Activated CD8-positive, alpha-beta memory T cell treated with anti-CD3 and anti-CD28 coated beads, Interleukin-2, amount 50 U/mL, for 4 hours (primary cell): Measurements from ENCODE around the gene PCDHGA8.
"Not testable (repeated sequence)": the region's sequence is repeated elsewhere in the genome, so short reads cannot be mapped to it uniquely, and the experiment has no call there.

Experiments
- DNase-seq: peaks from one replicate; pipeline ENCODE4 v3.0.0-alpha.2; 2020

The PCDHGA8 gene

DNA sequence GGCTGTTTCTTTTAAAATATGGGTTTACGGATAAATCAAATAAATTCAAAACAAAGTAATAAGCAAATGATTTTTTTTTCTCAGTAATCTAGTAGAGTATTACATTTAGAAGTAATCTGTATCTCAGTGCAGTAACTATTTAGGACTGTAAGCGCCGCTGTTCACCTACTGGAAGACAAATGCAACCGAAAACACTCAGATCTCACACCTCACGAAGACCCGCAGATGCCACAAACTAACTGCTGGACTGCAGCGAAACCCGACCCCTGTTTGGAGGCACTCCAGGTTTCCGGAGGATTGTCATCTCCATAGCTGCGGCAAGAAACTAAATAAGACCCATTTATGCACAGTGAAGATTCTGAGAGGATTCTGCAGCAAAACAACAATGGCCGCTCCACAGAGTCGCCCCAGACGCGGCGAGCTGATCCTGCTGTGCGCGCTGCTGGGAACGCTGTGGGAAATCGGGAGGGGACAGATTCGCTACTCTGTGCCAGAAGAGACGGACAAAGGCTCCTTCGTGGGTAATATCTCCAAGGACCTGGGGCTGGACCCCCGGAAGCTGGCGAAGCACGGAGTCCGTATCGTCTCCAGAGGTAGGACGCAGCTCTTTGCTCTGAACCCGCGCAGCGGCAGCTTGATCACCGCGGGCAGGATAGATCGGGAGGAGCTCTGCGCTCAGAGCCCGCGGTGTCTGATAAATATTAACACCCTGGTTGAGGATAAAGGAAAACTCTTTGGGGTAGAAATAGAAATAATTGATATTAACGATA is at the start of gene PCDHGA8:
Gene PCDHGA8 (plus strand): TSS at position 205 of the 770 bp plus-strand sequence. CDS start 181 bp downstream, at position 386.
- no peak for DNase-seq

DNA sequence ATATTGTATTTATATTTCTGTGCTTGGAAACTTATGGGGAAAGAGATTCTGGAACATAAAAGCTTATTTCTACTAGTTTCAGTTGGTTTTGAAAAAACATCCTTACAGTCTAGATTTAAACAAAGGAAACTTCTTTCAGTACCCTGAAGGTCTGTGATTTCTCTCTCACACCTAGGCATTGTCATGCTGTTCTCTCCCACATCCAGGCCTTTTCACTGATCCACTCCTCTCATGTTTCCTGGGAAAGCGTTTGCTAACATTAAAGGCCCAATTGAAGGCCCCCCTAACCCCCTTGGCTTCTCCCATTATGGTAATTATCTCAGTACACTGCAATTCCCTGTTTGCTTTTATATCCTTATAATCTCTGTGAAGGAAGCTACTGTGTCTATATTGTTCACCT is 49.7 kb upstream of the PCDHGA8 start:
- no peak for DNase-seq

DNA sequence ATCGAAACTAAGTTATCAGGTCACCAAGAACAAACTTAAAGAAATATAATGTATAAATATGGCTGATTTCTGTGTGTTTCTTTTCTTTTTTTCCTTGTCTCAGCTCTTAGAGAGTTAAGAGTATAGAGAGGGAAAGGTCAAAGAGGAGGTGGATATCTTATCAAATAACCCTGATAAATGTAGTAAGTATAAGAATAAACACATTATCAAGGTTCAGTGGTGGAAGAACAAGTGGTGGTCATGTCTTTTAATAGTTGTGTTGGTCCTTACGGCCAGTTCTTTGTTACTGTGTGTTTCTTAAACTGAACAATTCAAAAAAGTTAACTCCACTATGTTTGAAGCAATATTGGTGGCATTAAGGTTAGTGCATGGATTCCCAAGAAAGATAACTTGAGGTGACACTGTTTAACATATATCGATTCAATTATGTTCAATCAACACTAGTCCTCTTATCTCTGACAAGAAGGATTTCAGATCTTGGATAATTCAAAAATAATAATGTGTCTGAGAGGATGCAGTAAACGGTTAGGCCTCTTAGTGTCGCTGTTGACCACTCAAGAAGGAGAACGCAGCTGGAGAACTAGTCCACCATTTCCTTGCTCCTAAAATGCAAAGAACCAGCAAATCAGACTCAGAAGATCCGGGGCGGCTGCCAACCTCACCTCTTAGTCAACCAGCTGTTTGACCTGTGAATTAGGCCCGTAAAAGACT is 49.0 kb upstream of the PCDHGA8 start, which contains the start of gene PCDHGA3:
Gene PCDHGA3 (plus strand): TSS at position 588 of the 711 bp plus-strand sequence. CDS start 205 bp downstream, outside the sequence.
- DNase-seq, result no peak

DNA sequence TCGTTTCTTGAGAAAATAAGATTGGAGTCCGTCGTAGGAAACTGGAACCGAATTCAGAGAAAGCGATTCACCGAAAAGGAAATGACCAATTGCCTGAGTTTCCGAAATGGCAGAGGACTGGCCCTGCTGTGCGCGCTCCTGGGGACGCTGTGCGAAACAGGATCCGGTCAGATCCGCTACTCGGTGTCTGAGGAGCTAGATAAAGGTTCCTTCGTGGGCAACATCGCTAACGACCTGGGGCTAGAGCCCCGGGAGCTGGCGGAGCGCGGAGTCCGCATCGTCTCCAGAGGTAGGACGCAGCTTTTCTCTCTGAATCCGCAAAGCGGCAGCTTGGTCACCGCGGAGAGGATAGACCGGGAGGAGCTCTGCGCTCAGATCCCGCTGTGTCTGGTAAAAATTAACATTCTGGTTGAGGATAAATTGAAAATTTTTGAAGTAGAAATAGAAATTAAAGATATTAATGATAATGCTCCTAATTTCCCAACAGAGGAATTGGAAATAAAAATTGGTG is 48.4 kb upstream of the PCDHGA8 start:
- DNase-seq, result no peak

DNA sequence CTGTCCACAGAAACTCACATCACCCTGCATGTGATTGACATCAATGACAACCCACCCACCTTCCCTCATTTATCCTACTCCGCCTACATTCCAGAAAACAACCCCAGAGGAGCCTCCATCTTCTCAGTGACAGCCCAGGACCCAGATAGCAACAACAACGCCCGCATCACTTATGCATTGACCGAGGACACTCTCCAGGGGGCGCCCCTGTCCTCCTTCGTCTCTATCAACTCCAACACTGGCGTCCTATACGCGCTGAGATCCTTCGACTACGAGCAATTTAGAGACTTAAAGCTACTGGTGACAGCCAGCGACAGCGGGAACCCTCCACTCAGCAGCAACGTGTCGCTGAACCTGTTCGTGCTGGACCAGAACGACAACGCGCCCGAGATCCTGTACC is 47.1 kb upstream of the PCDHGA8 start:
- no peak for DNase-seq

DNA sequence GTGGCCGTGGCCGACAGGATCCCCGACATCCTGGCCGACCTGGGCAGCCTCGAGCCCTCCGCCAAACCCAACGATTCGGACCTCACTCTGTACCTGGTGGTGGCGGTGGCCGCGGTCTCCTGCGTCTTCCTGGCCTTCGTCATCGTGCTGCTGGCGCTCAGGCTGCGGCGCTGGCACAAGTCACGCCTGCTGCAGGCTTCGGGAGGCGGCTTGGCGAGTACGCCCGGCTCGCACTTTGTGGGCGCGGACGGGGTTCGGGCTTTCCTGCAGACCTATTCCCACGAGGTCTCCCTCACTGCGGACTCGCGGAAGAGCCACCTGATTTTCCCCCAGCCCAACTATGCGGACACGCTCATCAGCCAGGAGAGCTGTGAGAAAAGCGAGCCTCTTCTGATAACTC is 46.4 kb upstream of the PCDHGA8 start:
- DNase-seq, result not testable (repeated sequence)

DNA sequence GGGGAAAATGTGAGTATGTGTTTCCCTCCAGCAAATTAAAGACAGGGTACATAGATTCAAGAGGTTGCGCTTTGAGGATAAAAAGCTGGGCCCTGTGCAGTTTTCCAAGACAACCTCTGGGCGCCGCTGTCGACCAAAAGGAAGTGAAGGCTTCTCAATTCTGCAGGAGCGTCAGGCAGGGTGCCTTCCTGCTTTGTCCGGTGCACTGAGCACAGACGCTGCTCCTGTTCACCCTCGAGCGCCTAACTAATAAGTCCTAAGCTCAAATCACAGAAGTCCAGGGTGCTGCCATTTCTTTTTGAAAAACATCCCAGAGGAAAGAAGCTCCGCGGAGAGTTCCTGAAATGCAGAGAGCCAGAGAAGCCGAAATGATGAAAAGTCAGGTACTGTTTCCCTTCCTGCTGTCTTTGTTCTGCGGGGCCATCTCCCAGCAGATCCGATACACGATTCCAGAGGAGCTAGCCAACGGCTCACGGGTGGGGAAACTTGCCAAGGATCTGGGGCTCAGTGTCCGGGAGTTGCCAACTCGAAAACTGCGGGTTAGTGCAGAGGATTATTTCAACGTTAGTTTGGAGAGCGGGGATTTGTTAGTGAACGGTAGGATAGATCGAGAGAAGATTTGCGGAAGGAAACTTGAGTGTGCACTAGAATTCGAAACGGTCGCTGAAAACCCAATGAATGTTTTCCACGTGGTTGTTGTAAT is 42.4 kb upstream of the PCDHGA8 start, which contains the start of gene PCDHGB1:
Gene PCDHGB1 (plus strand): TSS at position 183 of the 703 bp plus-strand sequence. CDS start 162 bp downstream, at position 345.
- no peak for DNase-seq

DNA sequence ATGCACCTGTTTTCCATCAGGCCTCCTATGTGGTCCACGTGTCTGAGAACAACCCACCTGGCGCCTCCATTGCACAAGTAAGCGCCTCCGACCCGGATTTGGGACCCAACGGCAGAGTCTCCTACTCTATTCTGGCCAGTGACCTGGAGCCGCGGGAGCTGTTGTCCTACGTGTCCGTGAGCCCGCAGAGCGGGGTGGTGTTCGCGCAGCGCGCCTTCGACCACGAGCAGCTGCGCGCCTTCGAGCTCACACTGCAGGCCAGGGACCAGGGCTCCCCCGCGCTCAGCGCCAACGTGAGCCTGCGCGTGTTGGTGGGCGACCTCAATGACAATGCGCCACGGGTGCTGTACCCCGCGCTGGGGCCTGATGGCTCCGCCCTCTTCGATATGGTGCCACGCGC is 40.8 kb upstream of the PCDHGA8 start:
- DNase-seq, result no peak

DNA sequence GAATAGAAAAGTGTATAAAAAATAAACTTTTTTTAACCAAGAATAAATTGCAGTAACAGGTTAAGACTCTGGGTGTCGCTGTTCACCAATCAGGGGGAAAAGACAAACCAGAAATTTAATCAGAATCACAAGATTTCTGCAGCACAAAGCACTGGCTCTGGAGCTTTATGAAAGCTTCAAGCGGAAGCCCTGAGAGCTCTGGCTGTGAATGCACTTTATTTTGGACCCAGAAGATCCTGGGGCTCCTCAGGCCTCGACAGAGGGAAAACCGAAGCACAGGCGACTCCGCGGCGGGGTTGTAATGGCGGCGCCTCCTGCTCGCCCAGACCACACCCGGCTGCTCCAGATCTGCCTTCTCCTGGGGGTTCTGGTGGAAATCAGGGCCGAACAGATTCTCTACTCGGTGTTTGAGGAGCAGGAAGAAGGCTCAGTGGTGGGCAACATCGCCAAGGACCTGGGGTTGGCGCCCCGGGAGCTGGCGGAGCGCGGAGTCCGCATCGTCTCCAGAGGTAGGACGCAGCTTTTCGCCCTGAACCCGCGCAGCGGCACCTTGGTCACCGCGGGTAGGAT is 37.4 kb upstream of the PCDHGA8 start, which contains the start of gene PCDHGA4:
Gene PCDHGA4 (plus strand): TSS at position 122 of the 570 bp plus-strand sequence. CDS start 87 bp downstream, at position 209.
- DNase-seq, result no peak

DNA sequence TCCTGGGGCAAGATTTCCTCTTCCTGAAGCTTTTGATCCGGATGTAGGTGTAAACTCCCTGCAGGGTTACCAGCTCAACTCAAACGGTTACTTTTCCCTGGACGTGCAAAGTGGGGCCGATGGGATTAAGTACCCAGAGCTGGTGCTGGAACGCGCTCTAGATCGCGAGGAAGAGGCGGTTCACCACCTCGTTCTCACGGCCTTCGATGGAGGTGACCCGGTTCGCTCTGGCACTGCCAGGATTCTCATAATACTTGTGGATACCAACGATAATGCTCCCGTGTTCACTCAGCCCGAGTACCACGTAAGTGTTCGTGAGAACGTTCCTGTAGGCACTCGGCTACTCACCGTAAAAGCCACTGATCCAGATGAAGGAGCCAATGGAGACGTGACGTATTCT is 36.8 kb upstream of the PCDHGA8 start:
- no peak for DNase-seq

DNA sequence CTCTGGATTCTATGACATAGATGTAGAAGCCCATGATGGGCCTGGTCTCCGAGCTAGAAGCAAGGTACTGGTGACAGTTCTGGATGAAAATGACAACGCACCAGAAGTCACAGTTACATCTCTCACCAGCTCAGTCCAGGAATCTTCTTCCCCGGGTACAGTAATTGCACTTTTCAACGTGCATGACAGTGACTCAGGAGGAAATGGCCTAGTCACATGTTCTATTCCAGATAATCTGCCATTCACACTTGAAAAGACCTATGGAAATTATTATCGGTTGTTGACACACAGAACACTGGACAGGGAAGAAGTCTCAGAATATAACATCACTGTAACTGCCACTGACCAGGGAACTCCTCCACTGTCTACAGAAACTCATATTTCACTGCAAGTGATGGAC is 36.3 kb upstream of the PCDHGA8 start:
- no peak for DNase-seq

DNA sequence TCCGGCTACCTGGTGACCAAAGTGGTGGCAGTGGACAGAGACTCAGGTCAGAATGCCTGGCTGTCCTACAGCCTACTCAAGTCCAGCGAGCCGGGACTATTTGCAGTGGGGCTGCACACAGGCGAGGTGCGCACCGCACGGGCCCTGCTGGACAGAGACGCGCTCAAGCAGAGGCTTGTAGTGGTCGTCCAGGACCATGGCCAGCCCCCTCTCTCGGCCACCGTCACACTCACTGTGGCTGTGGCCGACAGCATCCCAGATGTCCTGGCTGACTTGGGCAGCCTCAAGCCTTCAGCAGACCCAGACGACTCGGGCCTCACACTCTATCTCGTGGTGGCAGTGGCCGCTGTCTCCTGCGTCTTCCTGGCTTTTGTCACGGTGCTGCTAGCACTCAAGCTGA is 35.5 kb upstream of the PCDHGA8 start:
- no peak for DNase-seq

DNA sequence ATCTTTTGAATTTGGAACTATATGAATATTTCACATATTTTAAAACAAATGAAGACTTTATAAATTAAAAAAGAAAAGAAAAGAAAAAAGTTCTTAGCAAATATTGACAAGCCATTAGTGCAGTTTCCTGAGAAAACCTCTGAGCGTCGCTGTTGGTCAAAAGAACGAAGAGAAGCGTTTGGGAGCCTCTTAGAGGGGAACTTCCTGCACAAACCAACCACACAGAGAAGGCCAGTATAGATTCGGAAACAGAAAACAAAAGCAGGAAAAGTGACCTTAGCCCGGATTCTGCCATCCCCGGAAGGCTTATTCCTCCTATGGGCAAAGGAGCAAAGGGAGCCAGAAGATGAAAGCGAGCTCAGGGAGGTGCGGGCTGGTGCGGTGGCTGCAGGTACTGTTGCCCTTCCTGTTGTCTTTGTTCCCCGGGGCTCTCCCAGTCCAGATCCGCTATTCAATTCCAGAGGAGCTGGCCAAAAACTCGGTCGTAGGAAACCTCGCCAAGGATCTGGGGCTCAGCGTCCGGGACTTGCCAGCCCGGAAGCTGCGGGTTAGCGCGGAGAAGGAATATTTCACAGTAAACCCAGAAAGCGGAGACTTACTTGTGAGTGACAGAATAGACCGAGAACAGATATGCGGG is 32.5 kb upstream of the PCDHGA8 start, which contains the start of gene PCDHGB2:
Gene PCDHGB2 (plus strand): TSS at position 205 of the 637 bp plus-strand sequence. CDS start 142 bp downstream, at position 347.
- no peak for DNase-seq

DNA sequence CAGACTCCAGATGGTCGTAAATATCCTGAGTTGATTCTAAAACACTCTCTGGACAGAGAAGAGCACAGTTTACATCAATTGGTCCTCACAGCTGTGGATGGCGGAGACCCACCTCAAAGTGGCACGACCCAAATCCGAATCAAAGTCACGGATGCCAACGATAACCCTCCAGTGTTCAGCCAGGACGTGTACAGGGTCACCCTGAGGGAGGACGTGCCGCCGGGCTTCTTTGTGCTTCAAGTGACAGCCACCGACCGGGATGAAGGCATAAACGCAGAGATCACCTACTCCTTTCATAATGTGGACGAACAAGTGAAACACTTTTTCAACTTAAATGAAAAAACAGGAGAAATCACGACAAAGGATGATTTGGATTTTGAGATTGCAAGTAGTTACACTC is 31.7 kb upstream of the PCDHGA8 start:
- DNase-seq, result no peak

DNA sequence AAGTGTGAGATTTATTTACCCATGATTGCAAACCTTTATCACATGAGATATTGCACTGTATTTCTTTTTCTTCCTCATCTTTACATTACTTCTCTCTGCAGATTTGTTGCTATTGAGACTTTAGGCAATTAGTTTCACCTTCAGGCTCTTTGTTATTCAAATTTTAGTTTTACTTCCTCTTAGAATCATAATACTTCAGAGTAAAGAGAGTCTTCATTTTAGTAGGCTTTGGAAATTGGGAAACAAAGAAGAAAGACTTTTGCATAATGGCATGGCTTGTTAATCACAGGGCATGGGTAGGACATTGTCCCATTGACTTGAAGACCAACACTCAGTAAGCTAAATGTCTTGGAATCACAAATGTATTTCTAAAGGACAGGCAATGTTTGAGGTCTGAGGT is 29.7 kb upstream of the PCDHGA8 start:
- DNase-seq, result no peak

DNA sequence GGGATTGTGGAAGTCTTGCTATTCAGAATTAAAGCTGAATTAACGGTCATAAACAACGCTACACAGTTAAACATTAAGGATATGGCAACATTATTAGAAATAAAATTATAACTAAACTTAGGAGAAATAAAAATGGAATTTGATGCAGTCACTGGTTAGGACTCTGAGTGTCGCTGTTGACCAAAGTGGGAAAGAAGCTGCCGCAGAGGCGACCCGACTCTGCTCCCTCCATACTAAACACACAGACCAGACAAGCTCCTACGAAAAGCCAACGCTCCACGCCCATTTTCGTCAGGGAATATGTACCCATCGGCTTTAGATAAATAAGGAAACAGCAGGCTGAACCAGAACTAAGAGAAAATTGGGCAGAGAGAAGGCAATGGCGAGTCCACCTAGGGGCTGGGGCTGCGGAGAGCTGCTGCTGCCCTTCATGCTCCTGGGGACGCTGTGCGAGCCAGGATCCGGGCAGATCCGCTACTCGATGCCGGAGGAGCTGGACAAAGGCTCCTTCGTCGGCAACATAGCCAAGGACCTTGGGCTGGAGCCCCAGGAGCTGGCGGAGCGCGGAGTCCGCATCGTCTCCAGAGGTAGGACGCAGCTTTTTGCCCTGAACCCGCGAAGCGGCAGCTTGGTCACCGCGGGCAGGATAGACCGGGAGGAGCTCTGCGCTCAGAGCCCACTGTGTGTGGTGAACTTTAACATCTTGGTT is 28.3 kb upstream of the PCDHGA8 start, which contains the start of gene PCDHGA5:
Gene PCDHGA5 (plus strand): TSS at position 211 of the 709 bp plus-strand sequence. CDS start 169 bp downstream, at position 380.
- no peak for DNase-seq

DNA sequence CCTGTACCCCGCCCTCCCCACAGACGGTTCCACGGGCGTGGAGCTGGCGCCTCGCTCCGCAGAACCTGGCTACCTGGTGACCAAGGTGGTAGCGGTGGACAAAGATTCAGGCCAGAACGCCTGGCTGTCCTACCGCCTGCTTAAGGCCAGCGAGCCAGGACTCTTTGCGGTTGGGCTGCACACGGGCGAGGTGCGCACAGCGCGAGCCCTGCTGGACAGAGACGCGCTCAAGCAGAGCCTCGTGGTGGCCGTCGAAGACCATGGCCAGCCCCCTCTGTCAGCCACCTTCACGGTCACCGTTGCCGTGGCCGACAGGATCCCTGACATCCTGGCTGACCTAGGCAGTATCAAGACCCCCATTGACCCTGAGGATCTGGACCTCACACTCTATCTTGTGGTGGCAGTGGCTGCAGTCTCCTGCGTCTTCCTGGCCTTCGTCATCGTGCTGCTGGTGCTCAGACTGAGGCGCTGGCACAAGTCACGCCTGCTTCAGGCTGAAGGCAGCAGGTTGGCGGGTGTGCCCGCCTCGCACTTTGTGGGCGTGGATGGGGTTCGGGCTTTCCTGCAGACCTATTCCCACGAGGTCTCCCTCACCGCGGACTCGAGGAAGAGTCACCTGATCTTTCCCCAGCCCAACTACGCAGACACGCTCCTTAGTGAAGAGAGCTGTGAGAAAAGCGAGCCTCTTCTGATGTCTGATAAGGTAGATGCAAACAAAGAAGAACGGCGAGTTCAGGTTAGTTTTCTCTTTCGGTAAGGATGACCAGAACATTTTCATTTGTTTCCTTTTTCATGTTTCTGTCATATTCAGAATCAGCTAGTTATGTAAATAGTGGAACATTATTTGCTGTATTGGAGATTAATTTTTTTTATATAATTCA is 26.2 kb upstream of the PCDHGA8 start:
- no peak for DNase-seq

DNA sequence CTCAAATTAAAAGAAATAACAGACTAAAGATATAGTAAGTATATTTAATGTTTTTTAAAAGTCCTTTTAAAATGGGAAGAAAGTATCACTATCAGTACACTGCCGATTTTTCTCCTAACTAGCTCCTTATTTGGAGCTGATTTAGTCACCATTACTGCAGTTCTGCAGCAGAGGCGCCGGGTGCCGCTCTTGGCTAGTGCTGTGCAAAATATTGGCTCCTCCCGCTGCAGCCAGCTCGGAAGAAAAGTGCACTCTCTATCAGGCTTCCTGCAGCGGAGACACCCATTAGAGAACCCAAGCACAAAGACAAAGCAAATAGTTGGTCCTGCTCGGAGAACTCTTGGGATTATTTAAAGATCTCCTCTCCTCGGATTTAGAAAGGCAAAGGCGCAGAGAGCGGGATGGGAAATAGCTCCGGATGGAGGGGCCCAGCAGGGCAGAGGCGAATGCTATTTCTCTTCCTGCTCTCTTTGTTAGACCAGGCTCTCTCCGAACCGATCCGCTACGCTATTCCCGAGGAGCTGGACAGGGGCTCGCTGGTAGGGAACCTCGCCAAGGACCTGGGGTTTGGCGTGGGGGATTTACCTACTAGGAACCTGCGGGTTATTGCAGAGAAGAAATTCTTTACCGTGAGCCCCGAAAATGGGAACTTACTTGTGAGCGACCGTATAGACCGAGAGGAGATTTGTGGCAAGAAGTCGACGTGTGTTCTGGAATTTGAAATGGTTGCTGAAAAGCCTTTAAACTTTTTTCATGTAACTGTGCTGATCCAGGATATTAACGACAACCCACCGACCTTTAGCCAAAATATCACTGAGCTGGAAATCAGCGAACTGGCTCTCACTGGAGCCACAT is 22.2 kb upstream of the PCDHGA8 start, which contains the start of gene PCDHGB3:
Gene PCDHGB3 (plus strand): TSS at position 249 of the 855 bp plus-strand sequence. CDS start 153 bp downstream, at position 402.
- no peak for DNase-seq
